ENCODE data around the gene EVI5L. TPM values are rescaled to one million over a fixed set of nuclear protein-coding genes. Genes with fewer than 3 reads are reported as not detected.

EVI5L gene
- polyA plus RNA-seq, 1 of the 3 experiments (the other 2 are of a cell fraction), result 9.7 TPM

DNA sequence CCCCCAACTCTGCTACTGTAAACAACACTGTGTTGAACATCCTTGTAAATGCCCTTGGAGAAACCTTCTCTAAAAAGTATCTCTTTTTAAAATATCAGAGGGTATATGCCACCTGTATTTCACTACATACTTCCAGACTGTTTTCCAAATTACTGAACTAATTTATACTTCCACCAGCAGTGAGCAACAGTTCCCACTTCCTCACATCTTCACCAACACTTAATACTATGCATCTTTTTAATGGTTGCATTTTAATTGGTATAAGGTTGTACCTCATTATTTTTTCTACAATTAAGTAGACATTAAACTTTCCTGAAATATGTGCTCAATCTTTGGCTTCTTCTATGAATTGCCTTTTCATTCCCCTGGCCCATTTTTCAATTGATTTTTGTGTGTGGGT, 45.2 kb upstream of the EVI5L start (continued):
- TF ChIP-seq, protein P1, sequence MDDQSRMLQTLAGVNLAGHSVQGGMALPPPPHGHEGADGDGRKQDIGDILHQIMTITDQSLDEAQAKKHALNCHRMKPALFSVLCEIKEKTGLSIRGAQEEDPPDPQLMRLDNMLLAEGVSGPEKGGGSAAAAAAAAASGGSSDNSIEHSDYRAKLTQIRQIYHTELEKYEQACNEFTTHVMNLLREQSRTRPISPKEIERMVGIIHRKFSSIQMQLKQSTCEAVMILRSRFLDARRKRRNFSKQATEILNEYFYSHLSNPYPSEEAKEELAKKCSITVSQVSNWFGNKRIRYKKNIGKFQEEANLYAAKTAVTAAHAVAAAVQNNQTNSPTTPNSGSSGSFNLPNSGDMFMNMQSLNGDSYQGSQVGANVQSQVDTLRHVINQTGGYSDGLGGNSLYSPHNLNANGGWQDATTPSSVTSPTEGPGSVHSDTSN (IDR thresholded peaks at IDR 0.05), result no peak
- TF ChIP-seq, protein P2, sequence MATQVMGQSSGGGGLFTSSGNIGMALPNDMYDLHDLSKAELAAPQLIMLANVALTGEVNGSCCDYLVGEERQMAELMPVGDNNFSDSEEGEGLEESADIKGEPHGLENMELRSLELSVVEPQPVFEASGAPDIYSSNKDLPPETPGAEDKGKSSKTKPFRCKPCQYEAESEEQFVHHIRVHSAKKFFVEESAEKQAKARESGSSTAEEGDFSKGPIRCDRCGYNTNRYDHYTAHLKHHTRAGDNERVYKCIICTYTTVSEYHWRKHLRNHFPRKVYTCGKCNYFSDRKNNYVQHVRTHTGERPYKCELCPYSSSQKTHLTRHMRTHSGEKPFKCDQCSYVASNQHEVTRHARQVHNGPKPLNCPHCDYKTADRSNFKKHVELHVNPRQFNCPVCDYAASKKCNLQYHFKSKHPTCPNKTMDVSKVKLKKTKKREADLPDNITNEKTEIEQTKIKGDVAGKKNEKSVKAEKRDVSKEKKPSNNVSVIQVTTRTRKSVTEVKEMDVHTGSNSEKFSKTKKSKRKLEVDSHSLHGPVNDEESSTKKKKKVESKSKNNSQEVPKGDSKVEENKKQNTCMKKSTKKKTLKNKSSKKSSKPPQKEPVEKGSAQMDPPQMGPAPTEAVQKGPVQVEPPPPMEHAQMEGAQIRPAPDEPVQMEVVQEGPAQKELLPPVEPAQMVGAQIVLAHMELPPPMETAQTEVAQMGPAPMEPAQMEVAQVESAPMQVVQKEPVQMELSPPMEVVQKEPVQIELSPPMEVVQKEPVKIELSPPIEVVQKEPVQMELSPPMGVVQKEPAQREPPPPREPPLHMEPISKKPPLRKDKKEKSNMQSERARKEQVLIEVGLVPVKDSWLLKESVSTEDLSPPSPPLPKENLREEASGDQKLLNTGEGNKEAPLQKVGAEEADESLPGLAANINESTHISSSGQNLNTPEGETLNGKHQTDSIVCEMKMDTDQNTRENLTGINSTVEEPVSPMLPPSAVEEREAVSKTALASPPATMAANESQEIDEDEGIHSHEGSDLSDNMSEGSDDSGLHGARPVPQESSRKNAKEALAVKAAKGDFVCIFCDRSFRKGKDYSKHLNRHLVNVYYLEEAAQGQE (IDR thresholded peaks at IDR 0.05; ENCODE audit: low read depth, low read length), result no peak
- TF ChIP-seq GABPA (IDR thresholded peaks at IDR 0.05; ENCODE audit: low read depth), result no peak

DNA sequence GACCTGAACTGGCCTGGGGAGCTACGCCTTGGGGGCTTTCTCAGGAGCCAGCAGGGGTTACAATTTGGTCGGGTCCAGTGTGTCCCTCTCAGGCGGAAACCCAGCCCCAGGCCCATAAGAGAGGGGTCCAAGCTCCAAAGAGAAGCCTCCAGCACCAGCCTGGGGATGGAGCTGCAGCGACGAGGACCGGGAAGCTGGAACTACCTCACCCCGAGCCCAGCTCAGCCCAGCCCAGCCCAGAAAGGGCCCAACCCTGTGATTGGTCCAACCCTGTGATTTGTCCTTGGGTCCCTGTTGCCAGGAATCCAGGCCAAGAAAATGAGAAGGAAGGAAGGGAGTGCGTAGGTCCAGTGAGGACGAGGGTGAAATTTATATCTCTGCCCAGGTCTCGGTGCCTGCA, 42.9 kb upstream of the EVI5L start:
- H3K4me1 ChIP-seq (ENCODE audit: control insufficient read depth in 1 of 2, insufficient read depth in 2 of 2, low read depth in 1 of 2, low read length in 1 of 2), result no peaks in the 10 kb centered on the region
- H3K9me2 ChIP-seq, result no peaks in the 10 kb centered on the region
- no peaks in the 10 kb centered on the region for H3F3A ChIP-seq (replicated peaks; ENCODE audit: insufficient read depth)
- no peak overlapping the region for H3K27ac ChIP-seq (ENCODE audit: low read depth in 2 of 2, low read length in 1 of 2)
- ChIA-PET POLR2A (no interaction called here), CTCF (interaction anchor here (1.5 kb wide), 1 partner anchor 13 kb away, joined by 8 read pairs; no protein-coding TSS in a partner anchor)
- no peak overlapping the region for H3K4me2 ChIP-seq
- H2AFZ ChIP-seq (ENCODE audit: low read depth), result no peak overlapping the region
- peaks cover 73% of the 10 kb centered on the region for H3K27me3 ChIP-seq (ENCODE audit: insufficient read depth)
- DNase-seq, result no peak
- TF ChIP-seq EZH2phosphoT487 (IDR thresholded peaks at IDR 0.05; ENCODE audit: borderline replicate concordance, low read depth), result no peak
- no peak for TF ChIP-seq FOXM1 (IDR thresholded peaks at IDR 0.05; ENCODE audit: low read depth)
- TF ChIP-seq GATA2 (CRISPR knock-in tag; IDR thresholded peaks at IDR 0.05), result no peak
- TF ChIP-seq, protein P3, sequence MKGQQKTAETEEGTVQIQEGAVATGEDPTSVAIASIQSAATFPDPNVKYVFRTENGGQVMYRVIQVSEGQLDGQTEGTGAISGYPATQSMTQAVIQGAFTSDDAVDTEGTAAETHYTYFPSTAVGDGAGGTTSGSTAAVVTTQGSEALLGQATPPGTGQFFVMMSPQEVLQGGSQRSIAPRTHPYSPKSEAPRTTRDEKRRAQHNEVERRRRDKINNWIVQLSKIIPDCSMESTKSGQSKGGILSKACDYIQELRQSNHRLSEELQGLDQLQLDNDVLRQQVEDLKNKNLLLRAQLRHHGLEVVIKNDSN (IDR thresholded peaks at IDR 0.05; ENCODE audit: borderline replicate concordance, low read depth), result no peak
- H3K9ac ChIP-seq, result no peak overlapping the region
- no peaks in the 10 kb centered on the region for H3K9me3 ChIP-seq
- no peaks in the 10 kb centered on the region for H3K36me3 ChIP-seq (replicated peaks in 1 of 2; ENCODE audit: control insufficient read depth in 1 of 2, insufficient read depth in 2 of 2, low read length in 1 of 2)
- H4K20me1 ChIP-seq (ENCODE audit: insufficient read depth), result no peaks in the 10 kb centered on the region
- no peaks in the 10 kb centered on the region for H3K79me2 ChIP-seq (ENCODE audit: insufficient read depth)
- H3K4me3 ChIP-seq (ENCODE audit: low read depth in 2 of 2, low read length in 1 of 2), result no peak overlapping the region
- WGBS (ENCODE audit: low lambda C conversion rate), result 6% methylated on average over 10 of the region's 10 CpGs

DNA sequence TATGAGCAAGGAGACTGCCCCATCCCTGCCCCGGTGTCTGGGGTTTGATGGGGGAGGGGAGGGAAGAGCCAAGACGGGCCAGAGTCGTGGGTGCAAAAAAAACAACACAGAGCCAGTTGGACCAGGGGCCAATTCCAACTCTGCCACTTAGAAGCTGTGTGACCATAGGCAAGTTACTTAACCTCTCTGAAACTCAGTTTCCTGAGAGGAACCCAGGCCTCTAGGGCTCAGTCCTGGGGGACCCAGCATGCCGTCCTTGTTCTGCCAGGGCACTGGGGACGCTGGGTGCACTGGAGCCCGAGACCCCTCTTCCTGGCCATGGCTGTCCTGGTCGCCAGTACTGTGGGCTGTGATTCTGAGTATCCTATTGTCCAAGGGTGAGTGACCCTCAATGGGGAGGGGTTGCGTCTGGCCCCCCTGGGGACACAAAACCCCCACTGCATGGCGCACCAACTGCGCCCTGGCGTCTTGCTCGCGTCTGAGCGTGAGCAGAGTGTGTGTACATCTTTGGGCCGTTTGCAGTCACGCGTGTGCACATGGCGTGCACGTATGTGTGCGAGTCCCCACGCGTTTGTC, 42.3 kb upstream of the EVI5L start:
- no peak overlapping the region for H3K4me3 ChIP-seq (ENCODE audit: low read depth in 2 of 2, low read length in 1 of 2)
- H3K27ac ChIP-seq (ENCODE audit: low read depth in 2 of 2, low read length in 1 of 2), result no peak overlapping the region
- ChIA-PET POLR2A (no interaction called here), CTCF (interaction anchor here (1.5 to 1.6 kb wide), 2 partner anchors 12 to 219 kb away, joined by 4 to 8 read pairs; no protein-coding TSS in a partner anchor)
- WGBS (ENCODE audit: low lambda C conversion rate), result 14% methylated on average over 3 of the region's 22 CpGs
- no peak overlapping the region for H2AFZ ChIP-seq (ENCODE audit: low read depth)
- H3K36me3 ChIP-seq (replicated peaks in 1 of 2; ENCODE audit: control insufficient read depth in 1 of 2, insufficient read depth in 2 of 2, low read length in 1 of 2), result no peaks in the 10 kb centered on the region
- H3K79me2 ChIP-seq (ENCODE audit: insufficient read depth), result no peaks in the 10 kb centered on the region
- H3K27me3 ChIP-seq (ENCODE audit: insufficient read depth), result peaks cover 68% of the 10 kb centered on the region
- no peaks in the 10 kb centered on the region for H3K9me3 ChIP-seq
- H3K4me2 ChIP-seq, result no peak overlapping the region
- no peak overlapping the region for H3K9ac ChIP-seq
- no peaks in the 10 kb centered on the region for H3K9me2 ChIP-seq
- H4K20me1 ChIP-seq (ENCODE audit: insufficient read depth), result no peaks in the 10 kb centered on the region
- no peaks in the 10 kb centered on the region for H3K4me1 ChIP-seq (ENCODE audit: control insufficient read depth in 1 of 2, insufficient read depth in 2 of 2, low read depth in 1 of 2, low read length in 1 of 2)
- H3F3A ChIP-seq (replicated peaks; ENCODE audit: insufficient read depth), result no peaks in the 10 kb centered on the region
- DNase-seq, result no peak
- TF ChIP-seq JUND (IDR thresholded peaks at IDR 0.05), result no peak
- TF ChIP-seq, protein P1 (IDR thresholded peaks at IDR 0.05), result no peak
- TF ChIP-seq NFIC (IDR thresholded peaks at IDR 0.05; ENCODE audit: borderline replicate concordance), result no peak
- TF ChIP-seq, protein P3 (IDR thresholded peaks at IDR 0.05; ENCODE audit: borderline replicate concordance, low read depth), result no peak
- TF ChIP-seq, protein P4, sequence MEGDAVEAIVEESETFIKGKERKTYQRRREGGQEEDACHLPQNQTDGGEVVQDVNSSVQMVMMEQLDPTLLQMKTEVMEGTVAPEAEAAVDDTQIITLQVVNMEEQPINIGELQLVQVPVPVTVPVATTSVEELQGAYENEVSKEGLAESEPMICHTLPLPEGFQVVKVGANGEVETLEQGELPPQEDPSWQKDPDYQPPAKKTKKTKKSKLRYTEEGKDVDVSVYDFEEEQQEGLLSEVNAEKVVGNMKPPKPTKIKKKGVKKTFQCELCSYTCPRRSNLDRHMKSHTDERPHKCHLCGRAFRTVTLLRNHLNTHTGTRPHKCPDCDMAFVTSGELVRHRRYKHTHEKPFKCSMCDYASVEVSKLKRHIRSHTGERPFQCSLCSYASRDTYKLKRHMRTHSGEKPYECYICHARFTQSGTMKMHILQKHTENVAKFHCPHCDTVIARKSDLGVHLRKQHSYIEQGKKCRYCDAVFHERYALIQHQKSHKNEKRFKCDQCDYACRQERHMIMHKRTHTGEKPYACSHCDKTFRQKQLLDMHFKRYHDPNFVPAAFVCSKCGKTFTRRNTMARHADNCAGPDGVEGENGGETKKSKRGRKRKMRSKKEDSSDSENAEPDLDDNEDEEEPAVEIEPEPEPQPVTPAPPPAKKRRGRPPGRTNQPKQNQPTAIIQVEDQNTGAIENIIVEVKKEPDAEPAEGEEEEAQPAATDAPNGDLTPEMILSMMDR (IDR thresholded peaks at IDR 0.05), result no peak
- no peak for TF ChIP-seq GATA2 (CRISPR knock-in tag; IDR thresholded peaks at IDR 0.05)
- TF ChIP-seq CHD2 (IDR thresholded peaks at IDR 0.05; ENCODE audit: low read length, partially characterized antibody), result no peak
- no peak for TF ChIP-seq MEF2A (IDR thresholded peaks at IDR 0.05; ENCODE audit: borderline replicate concordance, low read depth)
- no peak for TF ChIP-seq EP300 (IDR thresholded peaks at IDR 0.05; ENCODE audit: borderline replicate concordance in 1 of 2, low read depth in 1 of 2, low read length in 1 of 2)
- TF ChIP-seq FOXJ3 (CRISPR knock-in tag; IDR thresholded peaks at IDR 0.05), result no peak
- TF ChIP-seq RAD21 (IDR thresholded peaks at IDR 0.05; ENCODE audit: low read length), result no peak
